GM18517 (cell line): ENCODE results near the gene LCN1.

Source experiments
- ATAC-seq: cut with Tn5 transposase; IDR thresholded peaks from one replicate; pipeline ENCODE4 v1.9.1; 2021; ENCODE audit warnings: mild to moderate bottlenecking, moderate library complexity; ENCODE audit not compliant: unreplicated experiment

LCN1 gene

DNA sequence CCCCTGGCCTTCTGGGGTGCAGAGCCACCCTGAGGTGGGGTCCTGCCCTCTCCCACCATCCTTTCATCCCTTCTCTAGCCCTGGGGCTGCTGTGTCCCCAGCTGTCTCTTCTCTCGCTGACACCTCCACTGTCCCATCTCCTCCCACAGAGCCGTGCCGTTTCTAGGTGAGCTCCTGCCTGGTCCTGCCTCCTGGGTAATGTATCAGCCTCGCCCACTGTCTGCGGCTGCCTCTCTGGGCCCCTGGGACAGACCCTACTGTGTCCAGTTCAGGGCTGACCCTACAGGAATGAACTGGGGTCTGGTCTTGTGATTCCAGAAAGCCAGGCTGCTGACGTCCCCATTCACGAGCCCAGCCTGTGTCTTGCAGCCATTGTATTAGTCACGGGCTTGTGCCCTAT lies 44.4 kb downstream of the LCN1 start:
- no peak for ATAC-seq

DNA sequence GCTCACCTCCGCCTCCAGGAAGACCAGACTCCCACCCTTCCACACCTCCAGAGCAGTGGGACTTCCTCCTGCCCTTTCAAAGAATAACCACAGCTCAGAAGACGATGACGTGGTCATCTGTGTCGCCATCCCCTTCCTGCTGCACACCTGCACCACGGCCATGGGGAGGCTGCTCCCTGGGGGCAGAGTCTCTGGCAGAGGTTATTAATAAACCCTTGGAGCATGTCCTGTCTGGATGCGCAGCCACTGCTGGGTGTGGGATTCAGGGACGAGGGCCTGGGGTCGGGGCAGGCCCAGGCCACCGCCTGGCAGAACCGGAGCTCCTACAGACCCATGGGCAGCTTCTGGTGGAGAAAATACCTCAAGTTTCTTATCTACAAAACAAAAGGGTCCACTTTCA lies 45.3 kb downstream of the LCN1 start:
- no peak for ATAC-seq

DNA sequence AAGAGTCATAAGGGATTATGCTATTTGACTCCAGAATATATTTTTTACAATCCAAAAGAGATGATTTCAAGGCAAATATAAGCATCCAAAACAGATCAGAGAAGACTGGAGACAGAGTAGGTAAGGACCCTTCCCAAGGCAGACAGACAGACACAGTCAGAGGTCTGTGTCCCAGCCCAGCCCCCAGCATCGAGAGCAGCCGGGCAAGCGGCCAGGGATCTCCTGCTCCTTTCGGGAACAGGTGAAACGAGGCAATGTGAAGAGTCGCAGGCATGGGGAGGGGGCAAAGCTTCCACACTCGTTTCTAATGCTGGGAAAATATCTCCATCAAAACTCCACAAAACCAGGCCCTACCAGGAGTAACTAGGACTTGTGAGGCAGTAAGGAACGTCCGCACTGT lies 46.1 kb downstream of the LCN1 start:
- no peak for ATAC-seq

DNA sequence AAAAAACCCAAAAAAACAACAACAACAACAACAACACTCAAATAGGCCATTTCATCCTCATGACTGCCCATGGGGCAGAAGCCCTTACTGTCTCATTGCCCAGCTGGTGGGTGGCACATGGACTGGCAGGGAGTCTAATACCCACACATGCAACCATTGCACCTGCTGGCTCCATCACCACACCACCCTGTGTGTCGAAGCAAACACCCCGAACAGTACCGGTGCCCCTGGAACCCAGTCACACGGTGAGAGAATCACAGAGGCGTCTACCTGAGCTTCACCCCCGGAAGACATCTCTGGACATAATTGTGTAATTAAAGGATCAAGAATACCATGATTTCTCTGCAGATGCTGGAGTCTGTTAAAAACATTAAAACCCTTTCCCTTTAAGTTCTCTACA lies 46.8 kb downstream of the LCN1 start:
- no peak for ATAC-seq

DNA sequence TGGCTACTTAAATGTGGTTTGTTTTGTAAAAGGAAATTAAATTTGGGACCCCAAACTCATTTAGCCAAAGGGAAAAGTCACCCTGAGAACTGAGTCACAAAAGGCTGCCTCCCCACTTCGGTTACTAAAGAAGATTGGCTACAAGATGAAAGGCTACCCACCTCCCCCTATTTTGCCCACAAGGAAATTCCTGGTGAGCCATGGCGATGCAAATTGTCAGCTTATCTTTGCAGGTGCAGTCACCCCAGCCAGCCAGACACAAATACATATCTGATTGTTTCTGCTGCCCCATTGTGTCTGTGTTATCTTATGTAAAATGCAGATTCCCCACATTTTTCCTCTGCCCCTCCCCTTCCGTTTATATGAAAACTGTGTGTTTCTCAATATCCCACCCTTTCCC lies 49.2 kb downstream of the LCN1 start:
- ATAC-seq, result no peak

DNA sequence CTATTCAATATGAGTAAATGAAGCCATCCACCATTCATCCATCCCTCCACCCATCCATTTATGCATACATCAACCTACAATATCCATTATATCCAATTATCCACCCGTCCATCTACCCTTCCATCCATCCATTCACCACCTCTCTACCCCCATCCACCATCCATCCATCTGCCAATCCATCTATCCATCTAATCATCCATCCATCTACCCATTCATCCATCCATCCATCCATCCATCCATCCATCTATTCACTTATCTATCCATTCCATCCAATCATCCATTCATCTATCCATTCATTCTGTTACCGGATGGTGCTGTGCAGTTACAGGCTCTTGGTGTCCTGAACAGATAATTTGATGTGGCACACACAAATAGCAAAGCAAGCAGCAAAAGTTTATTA lies 51.0 kb downstream of the LCN1 start:
- ATAC-seq, result no peak

DNA sequence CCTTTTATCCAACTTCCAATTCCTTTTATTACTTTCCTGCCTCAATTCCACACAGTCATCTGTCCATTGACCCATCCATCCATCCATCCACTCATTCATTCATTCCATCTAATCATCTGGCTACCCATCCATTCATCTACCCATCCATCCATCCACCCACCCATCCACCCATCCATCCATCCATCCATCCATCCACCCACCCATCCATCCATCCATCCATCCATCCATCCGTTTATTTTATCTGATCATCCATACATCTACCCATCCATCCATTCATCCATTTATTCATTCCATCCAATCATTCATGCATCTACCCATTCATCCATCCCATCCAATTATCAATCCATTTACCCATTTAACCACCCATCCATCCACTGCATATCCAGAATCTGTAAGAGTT lies 51.9 kb downstream of the LCN1 start:
- no peak for ATAC-seq

DNA sequence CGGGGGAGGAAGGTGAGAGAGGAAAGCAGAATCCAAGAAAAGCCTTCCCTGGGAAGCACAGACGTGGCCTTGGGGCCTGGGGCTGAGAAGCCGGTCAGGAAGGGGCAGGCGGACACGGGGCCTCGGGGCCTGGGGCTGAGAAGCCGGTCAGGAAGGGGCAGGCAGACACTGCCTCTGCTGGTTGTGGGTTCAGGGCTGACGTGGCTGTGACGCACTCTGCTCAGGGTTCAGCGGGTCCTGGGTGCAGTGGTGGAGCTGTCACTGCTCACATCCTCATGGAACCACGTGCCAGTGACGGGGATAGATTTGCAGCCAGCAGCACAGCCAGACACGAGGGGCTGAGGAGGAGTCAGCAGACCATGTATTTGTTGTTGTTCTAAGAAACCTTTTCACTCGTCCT lies 53.1 kb downstream of the LCN1 start:
- ATAC-seq, result no peak

DNA sequence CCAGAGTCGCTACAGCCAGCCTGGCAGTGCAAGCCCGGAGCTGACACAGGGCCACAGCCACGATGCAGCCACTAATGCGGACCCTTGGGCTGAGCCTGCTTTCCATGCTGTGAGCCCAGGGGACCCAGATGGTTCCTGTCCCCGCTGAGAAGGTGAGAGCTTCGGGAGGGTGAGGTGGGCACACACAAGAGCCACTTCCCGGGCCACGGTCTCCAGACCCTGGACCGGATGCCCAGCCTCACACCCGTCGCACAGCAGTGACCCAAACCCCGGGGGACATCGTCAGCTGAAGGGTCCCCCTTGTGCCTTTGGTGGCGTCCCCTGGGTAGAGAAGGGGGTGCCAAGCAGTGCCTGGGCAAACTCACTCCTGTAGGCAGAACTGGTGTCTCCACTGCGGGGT lies 53.7 kb downstream of the LCN1 start:
- ATAC-seq, result no peak
